CD14-positive monocyte (primary cell): Measurements from ENCODE around the gene CADM1. TPM values are rescaled to one million over a fixed set of nuclear protein-coding genes. Genes with fewer than 3 reads are reported as not detected.

ENCODE experiments used
- DNase-seq, 3 donors: peaks; one replicate each; pipeline ENCODE4 v3.0.0-alpha.2; 2011 to 2022
- H2AFZ ChIP-seq: 2 replicates; pipeline ENCODE4 v1.6.0; 2012; ENCODE audit warnings: mild to moderate bottlenecking, low read depth, low read length, inconsistent platforms; ENCODE audit not compliant: insufficient read depth, poor library complexity, severe bottlenecking
- H3K27ac ChIP-seq, 2 donors: 1 replicate in 1 of 2; 2 replicates in 1 of 2; pipeline ENCODE4 v1.5.1; 2012 to 2013; ENCODE audit warnings: low read length in 2 of 2, control low read depth in 1 of 2, inconsistent platforms in 1 of 2, low read depth in 1 of 2, mild to moderate bottlenecking in 1 of 2
- H3K27me3 ChIP-seq, 2 donors: one replicate each; pipeline versions ENCODE4 v1.6.0 to v1.6.1; 2011 to 2013; ENCODE audit warnings: low read length in 2 of 2; ENCODE audit not compliant: control insufficient read depth in 2 of 2, insufficient read depth in 2 of 2
- H3K36me3 ChIP-seq, 2 donors: replicated peaks in 1 of 2; 1 replicate in 1 of 2; 2 replicates in 1 of 2; pipeline versions ENCODE4 v1.5.1 to v1.6.1; 2012 to 2013; ENCODE audit warnings: low read length in 2 of 2, control low read depth in 1 of 2, inconsistent platforms in 1 of 2, mild to moderate bottlenecking in 1 of 2; ENCODE audit not compliant: insufficient read depth in 2 of 2, control insufficient read depth in 1 of 2
- H3K4me1 ChIP-seq, 2 donors: 1 replicate in 1 of 2; 2 replicates in 1 of 2; pipeline versions ENCODE4 v1.5.1 to v1.6.1; 2012 to 2013; ENCODE audit warnings: low read length in 2 of 2, control low read depth in 1 of 2, inconsistent platforms in 1 of 2, mild to moderate bottlenecking in 1 of 2, moderate library complexity in 1 of 2; ENCODE audit not compliant: insufficient read depth in 2 of 2, control insufficient read depth in 1 of 2
- H3K4me2 ChIP-seq: replicated peaks from 2 replicates; pipeline ENCODE3; 2012; ENCODE audit warnings: low read length, moderate library complexity, mild to moderate bottlenecking; ENCODE audit not compliant: poor library complexity, severe bottlenecking; ENCODE audit errors: extremely low read depth
- H3K4me3 ChIP-seq, 3 experiments: fragments of 200-600 bp in 1 of 3; sonication (generic) in 1 of 3; replicated peaks in 1 of 3; 1 replicate in 2 of 3; 2 replicates in 1 of 3; pipeline ENCODE4 v1.5.1; 2011 to 2013; ENCODE audit warnings: low read length in 3 of 3, mild to moderate bottlenecking in 3 of 3, control low read depth in 2 of 3, low read depth in 2 of 3, inconsistent platforms in 1 of 3, moderate library complexity in 1 of 3
- H3K79me2 ChIP-seq: 2 replicates; pipeline ENCODE4 v1.6.0; 2012; ENCODE audit warnings: mild to moderate bottlenecking, control low read depth, inconsistent platforms, low read length, moderate library complexity; ENCODE audit not compliant: insufficient read depth
- H3K9ac ChIP-seq: 2 replicates; pipeline ENCODE4 v1.6.0; 2017; ENCODE audit warnings: low read length, mild to moderate bottlenecking; ENCODE audit not compliant: insufficient read depth, poor library complexity, severe bottlenecking
- H3K9me3 ChIP-seq, 2 donors: replicated peaks in 1 of 2; 1 replicate in 1 of 2; 2 replicates in 1 of 2; pipeline versions ENCODE4 v1.5.1 to v1.6.1; 2012 to 2013; ENCODE audit warnings: low read length in 2 of 2, control low read depth in 1 of 2; ENCODE audit not compliant: control insufficient read depth in 1 of 2, insufficient read depth in 1 of 2
- H4K20me1 ChIP-seq: 2 replicates; pipeline ENCODE4 v1.6.0; 2012; ENCODE audit warnings: mild to moderate bottlenecking, low read length, control low read depth, moderate library complexity; ENCODE audit not compliant: insufficient read depth
- H3K27ac Mint-ChIP-seq, 7 donors: one replicate each; pipeline ENCODE4 v1.8.0; 2020; ENCODE audit warnings: mild to moderate bottlenecking in 7 of 7, mixed read lengths in 7 of 7, moderate library complexity in 6 of 7, inconsistent platforms in 2 of 7
- H3K27me3 Mint-ChIP-seq, 3 donors: one replicate each; pipeline ENCODE4 v1.8.0; 2021 to 2022; ENCODE audit warnings: low read depth in 3 of 3, mild to moderate bottlenecking in 3 of 3, mixed read lengths in 3 of 3, moderate library complexity in 3 of 3, inconsistent platforms in 1 of 3
- H3K36me3 Mint-ChIP-seq, 2 donors: one replicate each; pipeline ENCODE4 v1.8.0; 2020; ENCODE audit warnings: mixed read lengths in 2 of 2, inconsistent platforms in 1 of 2, mild to moderate bottlenecking in 1 of 2
- H3K4me1 Mint-ChIP-seq: one replicate; pipeline ENCODE4 v1.8.0; 2020; ENCODE audit warnings: mild to moderate bottlenecking, mixed read lengths
- H3K4me3 Mint-ChIP-seq, 2 donors: one replicate each; pipeline ENCODE4 v1.8.0; 2020; ENCODE audit warnings: mild to moderate bottlenecking in 2 of 2, mixed read lengths in 2 of 2, moderate library complexity in 1 of 2
- H3K9me3 Mint-ChIP-seq, 7 donors: one replicate each; pipeline ENCODE4 v1.8.0; 2020 to 2022; ENCODE audit warnings: mixed read lengths in 7 of 7, mild to moderate bottlenecking in 6 of 7, moderate library complexity in 6 of 7, inconsistent platforms in 2 of 7
- CTCF ChIP-seq: fragments of 200-600 bp; IDR thresholded peaks from one replicate; pipeline ENCODE4 v1.8.0; 2022; ENCODE audit warnings: antibody characterized with exemption, mild to moderate bottlenecking
- WGBS: methylation state at CpG from one replicate; pipeline ENCODE4 v1.1.5; 2013; ENCODE audit warnings: missing lambda C conversion rate; ENCODE audit not compliant: insufficient coverage; 5-methylcytosine and 5-hydroxymethylcytosine counted together
- intact Hi-C, 2 donors: fragments of 100-400 bp; cut with micrococcal nuclease; formaldehyde crosslinking; loops; one replicate each; pipeline versions ENCODE4 v1.15.0 to v1.15.1; 2023
- polyA plus RNA-seq, 3 donors: library from polyadenylated mRNA; depleted of rRNA in 1 of 3; unstranded in 2 of 3; stranded (reverse) in 1 of 3; fragments of 300-500 nt in 2 of 3; fragments of >200 nt in 1 of 3; fragmentation: Illumina TruSeq in 2 of 3; gene quantifications; 1 replicate in 2 of 3; 2 replicates in 1 of 3; pipeline ENCODE4 v1.2.3, GENCODE V29; 2012 to 2021

Gene CADM1
- polyA plus RNA-seq, 3 donors = not detected

DNA sequence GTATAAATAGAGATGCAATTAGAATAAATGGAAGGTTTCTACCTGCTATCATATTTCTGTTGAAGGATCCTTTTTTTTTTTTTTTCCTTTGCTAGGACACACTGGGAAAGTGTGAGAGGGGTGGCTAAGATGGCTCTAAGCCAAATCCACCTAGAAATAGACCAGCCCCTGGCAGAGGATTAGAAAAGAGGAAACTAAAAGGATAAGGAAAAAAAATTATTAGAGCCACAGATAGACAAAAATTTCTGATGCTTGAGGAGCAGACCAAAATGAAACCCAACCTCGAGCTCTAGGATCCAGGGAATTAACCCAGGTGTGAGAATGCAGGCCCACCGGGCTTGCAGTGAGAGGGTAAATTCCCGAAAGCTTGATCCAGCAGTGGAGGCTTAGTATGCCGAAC is 262.3 kb downstream of the CADM1 start:
- H3K4me2 ChIP-seq = no peak overlapping the region
- H3K27ac ChIP-seq = no peak overlapping the region
- no peaks in the 10 kb centered on the region for H3K79me2 ChIP-seq
- H4K20me1 ChIP-seq = no peaks in the 10 kb centered on the region
- no peaks in the 10 kb centered on the region for H3K4me1 ChIP-seq
- H3K36me3 Mint-ChIP-seq = no peaks in the 10 kb centered on the region
- 43% methylated on average over 1 of the region's 4 CpGs for WGBS
- H3K9ac ChIP-seq = no peak overlapping the region
- no peak overlapping the region for H3K4me3 ChIP-seq
- no peak overlapping the region for H3K4me3 Mint-ChIP-seq
- H3K4me1 Mint-ChIP-seq = no peaks in the 10 kb centered on the region
- no peaks in the 10 kb centered on the region for H3K27me3 ChIP-seq
- H3K36me3 ChIP-seq = no peaks in the 10 kb centered on the region
- no peaks in the 10 kb centered on the region for H3K9me3 ChIP-seq
- H3K9me3 Mint-ChIP-seq = peaks cover 0 to 4% (median 0%) of the 10 kb centered on the region in 7 donors
- DNase-seq = no peak
- no peak overlapping the region for H3K27ac Mint-ChIP-seq
- intact Hi-C loops = no loop called here
- no peak overlapping the region for H2AFZ ChIP-seq
- H3K27me3 Mint-ChIP-seq = no peaks in the 10 kb centered on the region
- no peak for TF ChIP-seq CTCF

DNA sequence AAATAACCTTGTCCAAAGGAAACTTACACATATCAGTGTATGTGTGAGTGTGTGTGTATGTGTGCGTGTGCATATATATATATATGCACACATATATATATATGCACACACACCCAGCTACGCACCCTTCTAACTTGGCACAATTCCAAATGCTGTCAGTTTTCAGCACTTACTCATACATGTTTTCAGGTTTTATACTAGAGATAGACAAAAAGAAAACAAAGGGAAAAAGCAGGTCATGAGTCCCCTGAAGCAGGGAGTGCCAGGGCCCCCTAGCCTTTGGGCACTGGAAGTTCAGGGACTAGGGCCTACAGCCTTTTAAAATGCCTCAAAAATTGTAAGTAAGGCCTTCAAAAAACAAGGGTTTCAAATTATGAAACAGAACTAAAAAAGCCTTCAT is 265.4 kb downstream of the CADM1 start:
- Histone ChIP-seq H4K20me1 (no peaks in the 10 kb centered on the region), H3K27me3 (no peaks in the 10 kb centered on the region), H3K27ac (no peak overlapping the region), H3K9ac (no peak overlapping the region), H3K9me3 (no peaks in the 10 kb centered on the region), H3K4me1 (no peaks in the 10 kb centered on the region), H3K36me3 (no peaks in the 10 kb centered on the region), H3K79me2 (no peaks in the 10 kb centered on the region), H2AFZ (no peak overlapping the region), H3K4me2 (no peak overlapping the region), H3K4me3 (no peak overlapping the region)
- intact Hi-C loops = no loop called here
- no peaks in the 10 kb centered on the region for H3K4me1 Mint-ChIP-seq
- no peak overlapping the region for H3K4me3 Mint-ChIP-seq
- no peak for DNase-seq
- H3K27ac Mint-ChIP-seq = no peak overlapping the region
- H3K36me3 Mint-ChIP-seq = no peaks in the 10 kb centered on the region
- no peak for TF ChIP-seq CTCF
- peaks cover 0 to 4% (median 0%) of the 10 kb centered on the region in 7 donors for H3K9me3 Mint-ChIP-seq
- H3K27me3 Mint-ChIP-seq = no peaks in the 10 kb centered on the region
- 100% methylated on average over 1 of the region's 2 CpGs for WGBS
